Heart left ventricle (tissue), 16 donors: ENCODE data around the gene TMC5. TPM values are rescaled to one million over a fixed set of nuclear protein-coding genes. Genes with fewer than 3 reads are reported as not detected.

Source experiments
- ATAC-seq, 4 donors: fragments of 200-7000 bp; cut with Tn5 transposase; one replicate each; pipeline ENCODE4 v1.9.1; 2020 to 2022; ENCODE audit warnings: moderate library complexity in 4 of 4, mild to moderate bottlenecking in 3 of 4, moderate number of reproducible peaks in 1 of 4
- DNase-seq, 5 donors: peaks; one replicate each; pipeline ENCODE4 v3.0.0-alpha.2; 2020
- H3K27ac ChIP-seq, 12 donors: fragments of 200-600 bp; sonication (generic) in 4 of 12; one replicate each; pipeline versions ENCODE4 v1.5.0 to v1.8.0; 2016 to 2022; ENCODE audit warnings: mild to moderate bottlenecking in 2 of 12
- H3K27me3 ChIP-seq, 9 donors: fragments of 200-600 bp; sonication (generic) in 2 of 9; one replicate each; pipeline versions ENCODE4 v1.5.1 to v1.8.0; 2016 to 2022; ENCODE audit warnings: mild to moderate bottlenecking in 3 of 9
- H3K36me3 ChIP-seq, 9 donors: fragments of 200-600 bp; sonication (generic) in 2 of 9; one replicate each; pipeline versions ENCODE4 v1.5.0 to v1.8.0; 2018 to 2022; ENCODE audit warnings: mild to moderate bottlenecking in 2 of 9
- H3K4me1 ChIP-seq, 12 donors: fragments of 200-600 bp; sonication (generic) in 4 of 12; one replicate each; pipeline versions ENCODE4 v1.5.0 to v1.8.0; 2016 to 2022; ENCODE audit warnings: mild to moderate bottlenecking in 3 of 12
- H3K4me3 ChIP-seq, 12 donors: fragments of 200-600 bp; sonication (generic) in 4 of 12; one replicate each; pipeline versions ENCODE4 v1.5.0 to v1.8.0; 2017 to 2022; ENCODE audit warnings: mild to moderate bottlenecking in 9 of 12, moderate library complexity in 4 of 12
- H3K9me3 ChIP-seq, 12 donors: fragments of 200-600 bp; sonication (generic) in 4 of 12; one replicate each; pipeline versions ENCODE4 v1.5.0 to v1.8.0; 2016 to 2022; ENCODE audit warnings: mild to moderate bottlenecking in 1 of 12
- POLR2A ChIP-seq, 2 donors: fragments of 450-650 bp; IDR thresholded peaks; one replicate each; pipeline ENCODE4 v1.6.1; 2017; ENCODE audit warnings: antibody characterized with exemption in 2 of 2, mild to moderate bottlenecking in 2 of 2, moderate library complexity in 2 of 2
- WGBS, 4 donors: extraction: QIAGEN DNeasy Blood & Tissue Kit in 2 of 4; methylation state at CpG; one replicate each; pipeline versions ENCODE4 v1.1.5 to v1.1.7; 2013 to 2018; 5-methylcytosine and 5-hydroxymethylcytosine counted together
- intact Hi-C, 10 donors: fragments of 100-400 bp; cut with DNase I; formaldehyde crosslinking; loops; one replicate each; pipeline versions ENCODE4 v1.11.1 to v1.14.2; 2022
- polyA plus RNA-seq, 2 donors: library from polyadenylated mRNA; stranded (reverse); fragments of 200-250 nt; gene quantifications; one replicate each; pipeline ENCODE4 v1.2.3, GENCODE V29; 2013
- total RNA-seq, 9 donors: library from RNA; depleted of rRNA in 2 of 9; stranded (reverse); fragments of >200 nt in 2 of 9; fragmentation: NEBNext Ultra II Directional in 3 of 9; extraction: Animal tissue kit (Norgen Biotek cat#: 25700) in 3 of 9; gene quantifications; one replicate each; pipeline versions ENCODE4 v1.1.0 to v1.2.4, GENCODE V29; 2016 to 2023
- TF ChIP-seq, protein P1 (sequence below), 12 donors: fragments of 200-600 bp; sonication (generic) in 4 of 12; IDR thresholded peaks; one replicate each; pipeline versions ENCODE4 v1.5.0 to v1.8.0; 2018 to 2022; ENCODE audit warnings: antibody characterized with exemption in 12 of 12, mild to moderate bottlenecking in 5 of 12
- donor health status: ischemic (EF 13 %, LVEDD 7.1; RV severe dilation, severe dysfunction).
- donor health status: healthy with polysubstance abuse.
- donor health status: DM: no; HTN: yes; CAD: no.
- donor health status: DM: no; HTN: no; CAD: no.
- donor health status: ischemic (EF 25% LVEDD 6.9; RV normal size, moderate dysfunction).
- donor health status: ischemic (EF 25% LVEDD 5.7; RV mildly dilated, moderate dysfunction).
- donor health status: healthy.
- donor health status: DM: yes; HTN: yes; CAD: no.
- donor health status: ischemic (EF 35%, LVEDD 5.7; RV mildly dilated, moderate dysfunction).
- donor health status: nonischemic (EF 11% LVEDD 7.7; RV severe dilation, severe dysfunction).
- donor health status: DM: yes; HTN: yes; CAD: no.
- donor health status: PGD.
- donor health status: ischemic (EF 29% LVEDD 5.4; RV normal size, mild dysfunction).
- donor health status: nonischemic (EF 23%, LVEDD 6.1; RV moderate dilation, normal function).

TMC5 gene
- total and polyA plus RNA-seq, 11 donors = 1.8 TPM; not detected in 10

DNA sequence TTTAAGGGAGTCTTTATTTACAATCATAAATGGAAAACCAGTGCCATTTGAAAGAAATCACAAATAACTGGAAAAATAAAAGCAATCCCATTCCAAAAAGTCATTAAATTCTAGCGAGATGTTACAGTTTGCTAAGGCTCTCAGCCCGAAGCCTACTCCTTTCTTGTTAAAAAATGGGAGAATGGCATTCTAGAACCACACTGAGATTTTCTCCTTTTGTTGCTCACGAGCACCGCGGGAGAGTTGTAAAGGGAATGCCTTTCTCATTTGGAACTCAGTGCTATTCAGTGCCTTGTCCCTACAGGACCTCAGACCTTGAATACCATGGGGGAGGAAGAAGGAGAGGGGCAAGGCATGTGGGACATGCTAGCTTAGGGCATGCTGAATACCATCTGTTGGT is 67.9 kb downstream of the TMC5 start:
- intact Hi-C loops = no loop called here
- no peak for TF ChIP-seq POLR2A (IDR thresholded peaks at IDR 0.05)
- TF ChIP-seq, protein P1, sequence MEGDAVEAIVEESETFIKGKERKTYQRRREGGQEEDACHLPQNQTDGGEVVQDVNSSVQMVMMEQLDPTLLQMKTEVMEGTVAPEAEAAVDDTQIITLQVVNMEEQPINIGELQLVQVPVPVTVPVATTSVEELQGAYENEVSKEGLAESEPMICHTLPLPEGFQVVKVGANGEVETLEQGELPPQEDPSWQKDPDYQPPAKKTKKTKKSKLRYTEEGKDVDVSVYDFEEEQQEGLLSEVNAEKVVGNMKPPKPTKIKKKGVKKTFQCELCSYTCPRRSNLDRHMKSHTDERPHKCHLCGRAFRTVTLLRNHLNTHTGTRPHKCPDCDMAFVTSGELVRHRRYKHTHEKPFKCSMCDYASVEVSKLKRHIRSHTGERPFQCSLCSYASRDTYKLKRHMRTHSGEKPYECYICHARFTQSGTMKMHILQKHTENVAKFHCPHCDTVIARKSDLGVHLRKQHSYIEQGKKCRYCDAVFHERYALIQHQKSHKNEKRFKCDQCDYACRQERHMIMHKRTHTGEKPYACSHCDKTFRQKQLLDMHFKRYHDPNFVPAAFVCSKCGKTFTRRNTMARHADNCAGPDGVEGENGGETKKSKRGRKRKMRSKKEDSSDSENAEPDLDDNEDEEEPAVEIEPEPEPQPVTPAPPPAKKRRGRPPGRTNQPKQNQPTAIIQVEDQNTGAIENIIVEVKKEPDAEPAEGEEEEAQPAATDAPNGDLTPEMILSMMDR (IDR thresholded peaks at IDR 0.05) = no peak
- H3K4me3 ChIP-seq = no peak overlapping the region
- WGBS, 4 donors = 89 to 95% (median 90%) methylated on average over 5 of the region's 5 CpGs
- no peak overlapping the region for H3K27ac ChIP-seq
- no peak for ATAC-seq
- H3K9me3 ChIP-seq = no peaks in the 10 kb centered on the region
- DNase-seq = no peak
- H3K36me3 ChIP-seq = no peaks in the 10 kb centered on the region
- H3K4me1 ChIP-seq = no peaks in the 10 kb centered on the region
- H3K27me3 ChIP-seq = peaks cover 0 to 5% (median 0%) of the 10 kb centered on the region in 9 donors

GRCh38 chr16:19486051-19486450 is 68.4 kb downstream of the TMC5 start:
- intact Hi-C loops = no loop called here
- no peak overlapping the region for H3K4me3 ChIP-seq
- no peaks in the 10 kb centered on the region for H3K36me3 ChIP-seq
- no peak overlapping the region for H3K27ac ChIP-seq
- H3K9me3 ChIP-seq = no peaks in the 10 kb centered on the region
- DNase-seq = no peak
- 74 to 85% (median 82%) methylated on average over 4 of the region's 4 CpGs for WGBS, 4 donors
- no peak for TF ChIP-seq POLR2A (IDR thresholded peaks at IDR 0.05)
- TF ChIP-seq, protein P1 (IDR thresholded peaks at IDR 0.05) = no peak
- no peaks in the 10 kb centered on the region for H3K4me1 ChIP-seq
- ATAC-seq = no peak
- peaks cover 0 to 5% (median 0%) of the 10 kb centered on the region in 9 donors for H3K27me3 ChIP-seq

GRCh38 chr16:19486750-19487325 is 69.2 kb downstream of the TMC5 start:
- H3K4me1 ChIP-seq = no peaks in the 10 kb centered on the region
- WGBS, 4 donors = 85 to 88% (median 86%) methylated on average over 10 of the region's 10 CpGs
- peaks cover 0 to 4% (median 0%) of the 10 kb centered on the region in 9 donors for H3K27me3 ChIP-seq
- DNase-seq (no peak), ATAC-seq (no peak)
- TF ChIP-seq POLR2A (IDR thresholded peaks at IDR 0.05) = no peak
- TF ChIP-seq, protein P1 (IDR thresholded peaks at IDR 0.05) = no peak
- intact Hi-C loops = no loop called here
- H3K27ac ChIP-seq = no peak overlapping the region
- no peaks in the 10 kb centered on the region for H3K36me3 ChIP-seq
- no peak overlapping the region for H3K4me3 ChIP-seq
- H3K9me3 ChIP-seq = no peaks in the 10 kb centered on the region

GRCh38 chr16:19488213-19488640 is 70.5 kb downstream of the TMC5 start:
- Histone ChIP-seq H3K4me3 (no peak overlapping the region), H3K36me3 (no peaks in the 10 kb centered on the region), H3K27me3 (no peaks in the 10 kb centered on the region), H3K9me3 (no peaks in the 10 kb centered on the region), H3K4me1 (no peaks in the 10 kb centered on the region), H3K27ac (no peak overlapping the region)
- WGBS, 4 donors = 50 to 56% (median 54%) methylated on average over 4 of the region's 4 CpGs
- ATAC-seq = peak in 1 of 4 donors; percentile 36
- intact Hi-C loops = no loop called here
- TF ChIP-seq, protein P1 (IDR thresholded peaks at IDR 0.05) = no peak
- no peak for TF ChIP-seq POLR2A (IDR thresholded peaks at IDR 0.05)
- DNase-seq = no peak
